ES-I3 (cell line): Measurements from ENCODE around the gene SMARCD2.

Source experiments
- H3K36me3 ChIP-seq: 2 replicates; pipeline ENCODE4 v1.6.1; 2013; ENCODE audit warnings: mild to moderate bottlenecking, low read length, control low read depth, moderate library complexity; ENCODE audit not compliant: insufficient read depth
- H3K4me1 ChIP-seq: 2 replicates; pipeline ENCODE4 v1.6.1; 2013; ENCODE audit warnings: mild to moderate bottlenecking, control low read depth, low read length; ENCODE audit not compliant: insufficient read depth
- H3K9ac ChIP-seq: 2 replicates; pipeline ENCODE4 v1.6.1; 2013; ENCODE audit warnings: low read depth, mild to moderate bottlenecking, low read length, moderate library complexity
- H3K9me3 ChIP-seq: 2 replicates; pipeline ENCODE4 v1.6.1; 2013; ENCODE audit warnings: mild to moderate bottlenecking, low read length, moderate library complexity; ENCODE audit not compliant: control insufficient read depth, insufficient read depth

SMARCD2 gene

GRCh38 chr17:63830904-63831491 is 11.5 kb downstream of the SMARCD2 start:
- Histone ChIP-seq H3K9me3 (no peaks in the 10 kb centered on the region), H3K9ac (no peak overlapping the region), H3K4me1 (peaks cover 8% of the 10 kb centered on the region; the same call in 1 of the 2 replicates), H3K36me3 (peaks cover 52% of the 10 kb centered on the region)

GRCh38 chr17:63830278-63830677 is 12.2 kb downstream of the SMARCD2 start:
- H3K9ac ChIP-seq, result no peak overlapping the region
- H3K9me3 ChIP-seq, result no peaks in the 10 kb centered on the region
- H3K4me1 ChIP-seq, result peaks cover 12% of the 10 kb centered on the region; the same call in 1 of the 2 replicates
- H3K36me3 ChIP-seq, result peaks cover 59% of the 10 kb centered on the region

- Histone ChIP-seq H3K36me3 (peaks cover 69% of the 10 kb centered on the region), H3K4me1 (peaks cover 12% of the 10 kb centered on the region; the same call in 1 of the 2 replicates), H3K9me3 (no peaks in the 10 kb centered on the region), H3K9ac (no peak overlapping the region)
These were observed 13.5 kb downstream of the SMARCD2 start for GRCh38 chr17:63828936-63829335.

- H3K36me3 ChIP-seq, result peaks cover 65% of the 10 kb centered on the region
- H3K9ac ChIP-seq, result peak overlapping the region; percentile 86
- H3K9me3 ChIP-seq, result no peaks in the 10 kb centered on the region
- H3K4me1 ChIP-seq, result peaks cover 12% of the 10 kb centered on the region; the same call in 1 of the 2 replicates
These were observed 14.7 kb downstream of the SMARCD2 start for GRCh38 chr17:63827801-63828221.

GRCh38 chr17:63827002-63827800 is 15.3 kb downstream of the SMARCD2 start, which contains the start of the genes FTSJ3 and PSMC5:
FTSJ3 (minus strand) TSS chr17:63827663; CDS start chr17:63826902, 761 bp downstream.
PSMC5 (plus strand) TSS chr17:63827431; CDS start chr17:63827491, 60 bp downstream.
- peak within 1 kb of the TSS; percentile 86 for H3K9ac ChIP-seq
- peaks cover 12% of the 10 kb centered on the region; the same call in 1 of the 2 replicates for H3K4me1 ChIP-seq
- H3K9me3 ChIP-seq, result no peaks in the 10 kb centered on the region
- peaks cover 67% of the 10 kb centered on the region for H3K36me3 ChIP-seq

GRCh38 chr17:63826468-63827001 is 15.9 kb downstream of the SMARCD2 start:
- Histone ChIP-seq H3K36me3 (peaks cover 70% of the 10 kb centered on the region), H3K9me3 (no peaks in the 10 kb centered on the region), H3K9ac (peak overlapping the region; percentile 86), H3K4me1 (peaks cover 12% of the 10 kb centered on the region; the same call in 1 of the 2 replicates)

- H3K9me3 ChIP-seq, result no peaks in the 10 kb centered on the region
- peaks cover 61% of the 10 kb centered on the region for H3K36me3 ChIP-seq
- H3K9ac ChIP-seq, result no peak overlapping the region
- peaks cover 12% of the 10 kb centered on the region; the same call in 1 of the 2 replicates for H3K4me1 ChIP-seq
These were observed 18.1 kb downstream of the SMARCD2 start for GRCh38 chr17:63824362-63824761.

GRCh38 chr17:63823659-63824331 is 18.7 kb downstream of the SMARCD2 start:
- peaks cover 12% of the 10 kb centered on the region; the same call in 1 of the 2 replicates for H3K4me1 ChIP-seq
- H3K9me3 ChIP-seq, result no peaks in the 10 kb centered on the region
- peaks cover 61% of the 10 kb centered on the region for H3K36me3 ChIP-seq
- no peak overlapping the region for H3K9ac ChIP-seq

GRCh38 chr17:63822537-63822936 is 19.9 kb downstream of the SMARCD2 start:
- peaks cover 67% of the 10 kb centered on the region for H3K36me3 ChIP-seq
- H3K9ac ChIP-seq, result no peak overlapping the region
- H3K4me1 ChIP-seq, result 0 out of 2 replicates have a peak, but pooled peaks cover 5% of the 10 kb centered on the region
- H3K9me3 ChIP-seq, result no peaks in the 10 kb centered on the region

GRCh38 chr17:63821804-63822203 is 20.7 kb downstream of the SMARCD2 start:
- Histone ChIP-seq H3K9me3 (no peaks in the 10 kb centered on the region), H3K9ac (no peak overlapping the region), H3K36me3 (peaks cover 74% of the 10 kb centered on the region), H3K4me1 (0 out of 2 replicates have a peak, but pooled peaks cover 5% of the 10 kb centered on the region)

GRCh38 chr17:63820963-63821561 is 21.4 kb downstream of the SMARCD2 start:
- H3K4me1 ChIP-seq, result 0 out of 2 replicates have a peak, but pooled peaks cover 5% of the 10 kb centered on the region
- H3K9ac ChIP-seq, result no peak overlapping the region
- peaks cover 82% of the 10 kb centered on the region for H3K36me3 ChIP-seq
- no peaks in the 10 kb centered on the region for H3K9me3 ChIP-seq

- H3K9me3 ChIP-seq, result no peaks in the 10 kb centered on the region
- peaks cover 82% of the 10 kb centered on the region for H3K36me3 ChIP-seq
- no peak overlapping the region for H3K9ac ChIP-seq
- no peaks in the 10 kb centered on the region for H3K4me1 ChIP-seq
These were observed 22.6 kb downstream of the SMARCD2 start for GRCh38 chr17:63819585-63820537.

GRCh38 chr17:63819131-63819530 is 23.4 kb downstream of the SMARCD2 start:
- no peak overlapping the region for H3K9ac ChIP-seq
- H3K4me1 ChIP-seq, result no peaks in the 10 kb centered on the region
- no peaks in the 10 kb centered on the region for H3K9me3 ChIP-seq
- H3K36me3 ChIP-seq, result peaks cover 80% of the 10 kb centered on the region
